NCI-H2196 treated with DMSO at 0.1 percent for 48 hours (cell line): ENCODE results near the gene PDE4B.
"Not testable (repeated sequence)": the region's sequence is repeated elsewhere in the genome, so short reads cannot be mapped to it uniquely, and the experiment has no call there.

Experiments used
- DNase-seq: peaks from one replicate; lab custom pipeline; 2025; ENCODE audit not compliant: unreplicated experiment; lab: John Stamatoyannopoulos, UW

Gene PDE4B

DNA sequence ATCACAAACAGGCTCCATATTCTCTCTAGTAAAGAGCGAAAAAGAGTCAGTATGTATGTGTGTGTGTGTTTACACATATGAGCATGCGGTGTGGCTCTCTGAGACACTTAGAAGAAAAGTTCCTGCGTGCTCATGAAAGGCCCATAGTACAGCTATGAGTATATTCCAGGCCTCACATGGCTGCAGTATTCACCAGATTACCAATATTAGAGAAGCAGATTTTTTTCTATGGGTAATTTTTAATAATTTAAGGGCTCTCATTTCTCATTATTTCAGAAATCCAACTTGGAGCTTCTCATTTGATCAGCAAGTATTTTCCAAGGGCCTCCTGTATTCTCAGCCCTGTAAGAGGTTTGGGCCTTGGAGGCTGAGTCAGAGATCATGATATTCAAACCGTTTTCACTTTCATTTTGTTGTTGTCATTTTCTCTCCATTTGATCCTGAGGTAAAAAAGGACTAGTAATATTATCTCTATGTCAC, 508.3 kb downstream of the PDE4B start:
- DNase-seq = no peak

DNA sequence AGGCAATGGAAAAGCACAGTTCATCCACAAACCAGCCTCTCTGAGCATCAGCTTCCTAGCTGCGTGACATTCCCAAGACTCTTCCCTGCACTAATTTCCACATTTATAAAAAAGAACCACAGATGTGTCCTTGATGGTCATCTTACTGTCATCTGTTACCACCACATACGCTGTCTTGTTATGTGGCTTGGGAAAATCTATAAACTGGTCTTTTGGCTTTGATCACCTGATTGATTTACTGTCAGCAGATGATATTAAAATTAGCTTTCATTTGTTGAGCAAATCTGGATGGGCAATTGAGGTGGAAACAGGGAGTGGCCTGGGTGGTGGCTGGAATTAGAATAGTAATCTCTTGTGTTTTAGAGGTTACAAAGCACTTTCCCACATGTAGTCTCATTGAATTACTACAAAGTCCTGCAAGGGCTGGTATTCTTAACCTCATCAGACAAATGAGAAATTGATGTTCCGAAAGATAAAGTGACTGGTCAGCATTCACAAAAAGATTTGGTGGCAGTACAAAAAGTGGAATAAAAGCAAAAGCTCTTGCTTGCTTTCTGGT, 509.6 kb downstream of the PDE4B start:
- no peak for DNase-seq

DNA sequence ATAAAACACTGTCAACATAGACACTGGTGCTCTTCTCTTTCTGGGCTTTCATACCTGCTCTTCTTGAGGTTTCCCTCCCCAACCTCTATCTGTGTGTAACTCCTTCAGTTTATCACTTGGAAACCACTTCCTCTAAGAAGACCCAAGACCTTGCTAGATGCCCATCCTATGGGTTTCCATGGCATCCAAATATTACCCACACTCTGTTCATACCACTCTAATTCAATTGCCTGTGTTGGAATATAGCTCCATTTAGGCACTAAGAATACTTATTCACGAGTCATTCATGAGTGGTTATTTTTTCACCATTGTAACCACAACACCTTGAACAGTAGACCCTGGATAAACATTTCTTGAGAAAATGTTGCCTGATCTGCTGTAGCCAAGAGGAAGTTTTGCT, 510.1 kb downstream of the PDE4B start:
- no peak for DNase-seq

DNA sequence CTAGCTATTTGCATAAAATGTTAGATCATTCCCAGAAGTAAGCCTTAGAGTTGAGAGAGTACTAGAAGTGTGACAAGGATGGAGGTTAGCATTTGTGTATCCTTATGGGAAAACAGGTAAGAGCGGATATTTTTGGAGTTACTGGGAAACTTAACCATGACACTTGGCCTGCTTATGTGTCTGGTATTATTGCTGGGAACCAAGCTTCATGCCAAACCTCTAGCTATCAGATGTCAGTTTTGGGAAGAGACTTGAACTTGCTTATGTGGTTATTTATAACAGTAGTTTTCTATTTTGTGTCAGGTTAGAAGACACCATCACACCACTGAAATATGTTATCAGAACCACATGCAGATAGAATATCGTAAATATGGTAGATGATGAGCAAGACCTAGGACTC, 511.0 kb downstream of the PDE4B start:
- DNase-seq = no peak

DNA sequence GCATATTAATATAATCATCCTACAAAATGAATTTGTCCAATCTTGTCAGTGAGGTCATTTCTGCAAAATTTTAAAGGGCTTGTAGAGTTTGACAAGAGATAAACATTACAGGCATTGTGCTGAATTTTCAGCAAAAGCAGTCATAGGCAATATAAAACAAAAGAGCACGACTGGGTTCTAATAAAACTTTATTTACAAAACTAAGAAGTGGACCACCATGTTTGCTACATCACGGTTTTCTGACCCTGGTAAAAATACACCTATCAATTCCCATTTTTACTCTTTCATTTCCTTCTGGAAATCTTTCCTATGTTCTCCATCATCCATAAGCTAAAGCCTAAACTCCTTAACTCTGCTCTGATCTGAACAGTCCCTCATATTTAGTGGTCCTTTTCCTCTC, 511.4 kb downstream of the PDE4B start:
- no peak for DNase-seq

DNA sequence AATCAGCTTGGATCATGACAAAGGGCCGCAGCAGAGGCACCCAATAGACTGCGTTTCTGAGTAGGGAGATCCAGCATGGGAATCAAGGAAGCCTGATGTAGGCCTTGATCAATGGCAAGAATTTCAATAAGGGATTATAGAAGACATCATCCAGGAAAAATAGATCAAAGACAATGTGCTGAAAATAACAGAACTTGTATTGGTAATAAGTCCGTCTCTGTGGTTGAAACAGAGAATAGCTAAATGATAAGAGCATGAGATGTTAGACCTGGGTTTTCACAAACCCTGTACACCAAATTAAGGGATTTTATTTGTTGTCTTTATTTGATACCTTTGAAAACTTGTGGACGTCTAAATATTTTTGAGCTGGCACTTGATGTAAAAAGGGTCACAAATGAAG, 513.2 kb downstream of the PDE4B start:
- no peak for DNase-seq

DNA sequence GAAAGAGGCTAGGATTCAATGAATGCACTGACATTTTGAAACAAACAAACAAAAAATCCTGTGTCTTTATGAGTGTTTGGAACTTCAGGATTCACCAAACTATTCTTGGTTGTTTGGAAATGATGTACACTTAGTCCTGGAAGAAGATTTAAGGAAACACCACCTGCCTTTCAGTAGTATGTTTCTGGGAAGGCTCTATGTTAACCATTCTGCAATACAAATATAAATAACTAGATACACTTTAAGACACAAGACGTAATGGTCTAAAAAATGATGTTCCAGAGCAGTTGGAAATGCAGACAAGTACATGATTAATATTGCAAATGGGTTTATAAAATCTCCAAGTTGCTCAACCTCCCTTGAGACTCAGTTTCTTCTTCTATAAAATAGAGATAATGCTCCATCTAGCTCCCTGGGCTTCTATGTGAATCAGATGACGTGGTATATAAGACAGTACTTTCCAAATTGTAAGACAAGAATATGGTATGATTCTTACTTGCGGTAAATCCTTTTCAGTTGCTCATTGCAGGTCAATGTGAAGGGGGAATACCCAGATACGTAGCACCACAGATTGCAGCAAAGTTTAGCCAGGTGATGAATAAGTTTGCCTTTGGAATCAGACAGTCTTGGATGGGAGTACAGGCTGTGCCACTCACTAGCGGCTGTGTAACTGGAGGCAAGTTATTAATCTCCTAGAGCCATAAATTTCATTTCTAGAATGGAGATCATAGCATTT, 516.5 kb downstream of the PDE4B start:
- DNase-seq = no peak

DNA sequence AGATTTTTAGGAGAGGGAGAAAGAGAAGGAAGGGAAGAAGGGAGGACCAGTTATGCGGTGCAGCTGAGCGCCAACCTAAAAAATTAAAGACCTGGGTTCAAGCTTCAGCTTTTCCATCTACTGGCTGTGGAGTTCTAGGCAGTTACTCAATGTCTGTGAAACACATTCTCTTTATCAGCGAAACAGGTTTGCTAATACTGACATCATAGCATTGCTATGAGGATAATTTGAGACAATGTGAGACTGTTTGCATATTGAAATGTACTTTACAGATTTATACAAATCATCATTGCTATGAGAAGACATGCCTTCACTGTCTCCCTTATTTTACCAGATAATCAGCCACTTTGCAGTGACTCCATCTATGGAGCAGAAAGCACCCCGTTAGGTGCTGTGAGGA, 518.4 kb downstream of the PDE4B start:
- no peak for DNase-seq

DNA sequence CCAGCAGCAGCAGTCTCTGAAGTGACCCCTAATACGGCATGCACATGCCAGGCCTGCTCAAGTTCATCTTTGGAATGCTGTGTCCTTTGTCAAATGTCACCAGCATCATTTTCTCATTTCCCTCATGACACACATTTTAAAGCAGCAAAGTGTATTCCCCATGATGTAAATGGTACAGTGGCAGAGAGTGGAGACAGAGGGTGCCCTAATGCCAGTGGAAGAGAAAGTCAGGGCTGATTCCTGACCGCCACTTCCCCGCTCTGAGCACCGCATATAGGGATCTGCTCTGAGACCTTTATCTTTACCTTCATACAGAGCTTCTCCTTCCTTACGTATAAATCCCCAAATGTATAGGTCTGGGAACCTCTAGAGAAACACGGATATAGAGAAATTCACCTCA, 518.9 kb downstream of the PDE4B start:
- DNase-seq = no peak

DNA sequence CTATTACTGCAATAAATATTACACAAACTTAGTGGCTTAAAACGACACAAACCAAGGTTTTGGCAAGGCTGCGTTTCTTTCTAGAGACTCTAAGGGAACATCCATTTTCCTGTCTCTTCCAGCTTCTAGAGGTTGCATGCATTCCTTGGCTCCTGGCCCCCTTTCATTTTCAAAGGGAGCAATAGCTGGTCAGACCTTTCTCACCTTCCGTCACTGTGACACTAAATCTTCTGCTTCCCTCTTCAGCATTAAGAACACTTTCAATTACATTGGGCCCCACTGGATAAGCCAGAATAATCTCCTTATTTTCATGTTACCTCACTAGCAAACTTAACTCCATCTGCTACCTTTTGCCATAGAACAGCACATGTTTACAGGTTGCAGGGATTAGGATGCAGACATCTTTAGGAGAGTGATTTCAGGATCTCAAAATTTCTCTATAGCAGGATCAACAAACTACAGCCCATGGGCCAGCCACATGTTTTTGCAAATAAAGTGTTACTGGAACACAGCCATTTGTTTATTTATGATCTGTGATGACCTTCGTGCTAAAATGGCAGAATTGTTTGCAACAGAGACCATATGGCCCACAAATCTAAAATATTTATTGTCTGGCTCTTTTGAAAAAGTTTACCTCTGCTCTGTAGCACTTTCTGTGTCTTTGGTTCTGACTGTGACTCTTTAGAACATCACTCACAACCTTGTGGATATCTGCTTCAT, 519.7 kb downstream of the PDE4B start:
- no peak for DNase-seq

DNA sequence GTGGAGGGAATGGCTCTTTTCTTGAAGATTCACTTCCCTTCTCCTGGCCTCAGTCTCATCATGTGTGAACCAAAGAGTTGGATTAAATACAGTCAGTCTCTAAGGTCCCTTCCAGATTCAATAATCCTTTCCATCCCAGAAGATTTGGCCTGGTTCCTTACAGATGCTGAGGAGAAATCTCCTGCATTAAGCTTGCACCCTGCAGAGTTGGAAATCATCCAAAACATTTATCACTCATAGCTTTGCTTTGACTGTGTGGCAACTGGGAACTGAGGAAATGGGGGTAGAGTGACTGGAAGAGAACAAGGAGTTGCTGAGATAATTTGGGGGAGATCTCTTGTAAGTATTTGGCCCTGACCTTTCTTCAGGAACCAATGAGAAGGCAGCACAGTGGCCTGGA, 520.7 kb downstream of the PDE4B start:
- no peak for DNase-seq

DNA sequence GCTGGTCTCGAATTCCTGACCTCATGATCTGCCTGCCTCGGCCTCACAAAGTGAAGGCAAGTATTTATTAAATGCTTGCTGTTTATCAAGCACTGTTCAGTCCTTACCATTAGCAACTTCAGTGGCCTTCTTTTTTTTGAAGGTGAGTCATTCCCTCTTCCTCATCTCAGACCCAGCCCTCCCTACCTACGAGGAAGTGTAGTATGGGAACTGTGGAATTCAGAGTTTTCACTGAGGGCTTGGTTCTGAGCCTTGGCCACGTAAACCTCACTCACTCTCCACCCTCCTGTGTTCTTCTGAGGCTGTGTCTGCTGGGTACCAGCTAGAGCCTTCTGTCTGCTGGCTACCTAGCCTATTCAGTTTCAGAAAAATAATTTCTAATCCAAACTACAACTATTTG, 523.0 kb downstream of the PDE4B start:
- no peak for DNase-seq

DNA sequence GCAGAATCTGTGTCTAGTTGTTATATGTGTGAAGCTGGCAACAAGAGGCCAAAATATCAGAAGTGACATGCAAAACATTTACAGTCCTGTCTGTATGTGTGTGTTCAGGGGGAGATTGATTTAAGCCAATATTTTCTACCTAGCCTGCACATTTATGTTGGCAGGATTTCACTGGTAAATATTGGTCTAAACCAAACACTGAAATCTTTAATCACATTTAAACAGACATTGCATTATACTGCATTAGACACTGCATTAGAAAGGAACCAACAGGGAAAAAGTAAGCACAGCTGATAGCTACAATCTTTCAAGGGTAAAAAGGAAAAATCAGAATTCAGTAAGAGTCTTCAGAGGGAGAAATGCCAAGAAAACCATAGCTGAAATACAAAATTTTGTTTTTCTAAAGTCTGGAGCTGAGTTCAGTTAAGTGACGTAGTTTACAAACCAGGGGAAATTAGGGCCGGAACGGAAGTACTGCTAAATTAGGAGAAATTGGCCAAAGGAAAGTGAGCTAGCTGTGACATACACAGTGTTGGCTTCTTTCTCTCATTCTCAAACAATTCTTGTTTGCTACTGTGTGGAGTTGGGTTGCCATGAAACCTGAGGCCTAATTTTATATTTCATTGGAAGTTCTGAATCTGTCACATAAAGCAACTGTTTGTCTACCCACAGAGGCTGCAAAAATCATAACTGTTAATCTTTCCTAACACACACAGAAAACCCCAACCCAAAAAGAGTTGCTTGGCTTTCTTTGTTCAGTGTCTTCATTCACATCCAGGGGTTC, 524.0 kb downstream of the PDE4B start:
- no peak for DNase-seq

DNA sequence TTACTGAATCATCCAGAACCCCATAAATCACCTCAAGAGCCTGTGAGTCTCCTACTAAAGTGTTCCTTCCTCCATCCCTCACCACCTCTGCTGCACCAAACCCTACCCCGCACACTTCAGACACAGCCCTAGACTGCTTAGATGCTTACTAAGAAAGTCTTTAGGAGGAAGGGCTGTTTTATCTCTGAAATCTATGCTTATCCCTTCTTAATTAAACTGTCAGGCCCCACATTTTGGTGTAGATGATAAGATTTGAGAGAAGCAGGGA, 524.5 kb downstream of the PDE4B start:
- no peak for DNase-seq

DNA sequence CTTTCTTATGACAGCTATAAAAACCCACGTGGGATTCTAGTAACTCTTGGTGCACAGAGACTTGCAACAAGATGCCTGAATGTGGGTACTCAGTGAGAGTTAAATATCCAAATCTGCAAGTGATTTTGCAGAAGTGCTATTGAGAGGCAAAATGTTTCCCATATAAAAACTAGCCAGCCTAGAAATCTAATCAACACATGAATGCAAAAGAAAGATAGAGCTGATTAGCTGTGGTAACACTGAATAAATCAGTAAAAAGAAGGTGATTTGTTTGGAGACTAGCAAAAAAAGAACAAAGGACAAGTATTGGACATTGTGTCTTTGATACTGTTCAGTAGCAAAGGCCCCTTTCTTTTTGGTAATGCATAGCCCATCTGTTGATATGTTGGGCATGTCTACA, 527.5 kb downstream of the PDE4B start:
- no peak for DNase-seq

DNA sequence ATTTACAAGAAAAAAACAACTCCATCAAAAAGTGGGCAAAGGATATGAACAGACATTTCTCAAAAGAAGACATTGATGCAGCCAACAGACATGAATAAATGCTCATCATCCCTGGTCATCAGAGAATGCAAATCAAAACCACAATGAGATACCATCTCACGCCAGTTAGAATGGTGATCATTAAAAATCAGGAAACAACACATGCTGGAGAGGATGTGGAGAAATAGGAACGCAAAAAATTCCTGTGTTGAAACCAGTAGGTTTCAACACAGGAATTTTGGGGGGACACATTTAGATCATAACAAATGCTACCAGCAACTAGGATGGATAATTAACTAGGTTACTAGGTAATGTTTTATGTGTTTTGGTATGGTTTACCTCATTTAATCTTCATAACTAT, 529.8 kb downstream of the PDE4B start:
- DNase-seq = not testable (repeated sequence)

DNA sequence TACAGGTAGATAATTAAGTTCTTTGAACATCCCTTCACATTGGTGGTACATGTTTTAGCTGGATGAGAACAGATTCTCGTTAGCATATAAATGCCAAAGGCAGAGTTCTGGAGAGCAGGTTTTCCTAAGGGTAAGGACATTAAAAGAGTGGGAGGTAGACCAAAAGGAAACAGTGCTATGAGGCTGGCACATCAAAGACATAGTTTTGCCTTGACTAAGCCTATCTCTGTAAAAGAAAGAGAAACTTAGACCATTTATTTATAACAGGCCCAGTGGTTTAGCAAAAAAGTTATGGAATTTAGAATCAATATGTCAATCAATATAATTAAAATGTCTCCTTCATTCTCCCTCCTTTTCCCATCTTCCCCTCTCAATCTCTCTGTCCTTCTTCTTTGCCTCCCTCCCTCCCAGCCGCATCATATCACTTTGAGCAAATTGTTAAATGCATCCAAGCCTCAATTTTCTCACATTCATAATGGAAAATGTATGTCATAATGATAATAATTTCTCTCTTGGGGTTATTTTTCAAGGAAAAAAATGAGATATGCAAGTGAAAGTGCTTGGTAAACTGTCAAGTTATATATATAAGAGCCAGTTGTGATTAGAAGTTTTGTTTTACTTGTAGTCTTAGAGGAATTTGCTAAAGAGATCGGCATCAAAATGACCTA, 531.4 kb downstream of the PDE4B start:
- no peak for DNase-seq

DNA sequence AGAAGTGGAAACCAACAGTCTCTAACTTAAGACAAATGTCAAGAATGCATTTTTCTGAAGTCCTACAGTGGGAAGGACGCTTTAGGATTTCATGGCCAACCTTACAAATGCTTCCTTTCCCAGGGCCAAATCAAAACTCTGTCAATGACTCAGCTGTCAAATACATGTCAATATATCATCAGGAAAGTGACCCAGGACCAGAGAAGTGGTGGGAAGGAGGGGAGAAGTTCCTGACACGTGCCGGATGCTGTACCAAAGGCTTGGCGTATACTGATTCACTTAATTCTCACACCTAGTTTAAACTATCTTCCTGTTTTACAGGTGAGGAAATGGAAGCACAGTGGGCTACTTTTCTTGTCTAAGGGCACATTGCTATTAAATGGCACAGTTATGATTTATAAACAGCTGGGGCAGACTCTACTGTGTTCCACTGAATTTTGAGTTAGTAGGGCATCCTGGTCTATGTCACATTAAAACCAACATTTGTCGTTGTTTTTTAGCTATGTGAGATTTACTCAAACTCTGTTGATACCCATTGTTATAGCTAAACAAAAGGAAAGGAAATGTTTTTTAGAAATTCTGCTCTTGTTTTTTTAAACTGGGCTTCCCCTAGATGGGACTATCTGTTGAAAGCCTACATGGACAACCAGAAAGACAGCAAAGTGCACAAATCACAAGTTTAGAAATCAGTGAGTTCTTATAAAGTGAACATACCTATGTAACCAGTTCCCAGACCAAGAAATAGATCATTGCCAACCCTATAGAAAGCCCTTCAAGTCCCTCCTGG, 533.1 kb downstream of the PDE4B start:
- DNase-seq = no peak

DNA sequence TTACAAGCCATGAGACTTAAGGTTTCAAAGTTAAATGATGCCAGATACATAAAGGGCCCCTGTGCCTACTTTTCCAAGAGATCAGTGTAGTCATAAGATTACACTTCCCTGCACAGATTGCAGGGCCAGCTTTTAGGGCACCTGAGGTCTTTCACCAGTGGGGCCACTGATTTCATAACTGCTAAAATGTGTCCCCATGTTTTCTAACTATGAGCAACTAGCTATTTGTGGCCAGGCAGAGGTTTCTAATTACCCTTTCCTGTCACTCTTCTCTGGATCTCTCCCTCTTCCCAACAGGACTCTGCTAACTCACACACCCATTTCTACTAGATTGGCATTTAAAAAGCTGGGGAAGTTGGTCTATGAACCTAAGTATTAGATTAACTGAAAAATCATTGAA, 534.2 kb downstream of the PDE4B start:
- DNase-seq = no peak

DNA sequence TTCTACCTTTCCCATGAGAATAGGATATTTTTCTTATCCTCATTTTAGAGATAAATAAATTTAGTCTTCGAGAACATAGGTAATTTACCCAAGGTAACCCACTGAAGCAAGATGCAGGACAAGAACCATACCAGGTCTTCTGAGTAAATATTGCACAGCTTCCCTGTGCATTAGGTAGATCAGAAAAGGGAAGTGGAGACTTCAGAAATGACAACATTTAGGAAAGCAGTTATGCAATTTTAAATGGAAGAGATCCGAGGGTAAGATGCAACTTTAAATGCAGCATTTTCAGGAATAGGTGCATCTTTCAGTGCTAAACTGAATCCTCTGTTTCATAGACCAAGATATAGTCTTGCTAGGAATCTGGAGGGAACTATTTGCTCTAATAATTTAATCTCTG, 534.9 kb downstream of the PDE4B start:
- no peak for DNase-seq

DNA sequence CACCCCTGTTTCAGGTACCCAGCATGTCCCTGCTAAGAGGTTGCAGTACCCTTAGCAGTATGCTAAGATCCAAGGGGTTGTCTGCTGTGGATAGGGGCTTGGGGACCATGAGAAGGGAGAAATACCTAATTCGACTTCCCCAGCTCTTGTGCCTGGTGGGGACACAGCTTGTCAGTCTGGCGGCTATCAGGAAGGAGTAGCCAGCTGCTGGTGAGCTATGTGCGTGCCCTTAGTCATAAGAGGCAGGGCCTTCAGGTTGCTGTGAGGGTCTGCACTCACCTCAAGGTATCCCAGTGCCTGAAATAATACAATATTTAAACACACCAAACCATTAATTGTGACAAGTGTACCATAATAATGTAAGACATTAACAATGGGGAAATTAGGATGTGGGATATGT, 536.2 kb downstream of the PDE4B start:
- no peak for DNase-seq
